WTC11 (cell line): ENCODE measurements around the gene SEMA3D. TPM values are rescaled to one million over a fixed set of nuclear protein-coding genes. Genes with fewer than 3 reads are reported as not detected.

Experiments
- ATAC-seq: fragments of 200-7000 bp; cut with Tn5 transposase; 2 replicates; pipeline ENCODE4 v1.10.0; 2021; ENCODE audit warnings: mild to moderate bottlenecking, moderate library complexity
- CTCF ChIA-PET: fragments of 300-600 bp; sonication (Branson Sonifier 250); formaldehyde crosslinking; loops from one replicate; lab custom pipeline; 2021; ENCODE audit warnings: antibody characterized with exemption; lab: Charles Lee
- POLR2A ChIA-PET: fragments of 350-600 bp; sonication (Branson Sonifier 250); formaldehyde crosslinking; loops from one replicate; lab custom pipeline; 2021; ENCODE audit warnings: antibody characterized with exemption; lab: Charles Lee
- DNase-seq: peaks from one replicate; pipeline ENCODE4 v3.0.0; 2021; ENCODE audit warnings: low spot score
- H3K27ac Mint-ChIP-seq: 2 replicates; pipeline ENCODE4 v1.8.0; 2021; ENCODE audit warnings: mixed read lengths
- H3K27me3 Mint-ChIP-seq: 2 replicates; pipeline ENCODE4 v1.8.0; 2021; ENCODE audit warnings: low read depth, mild to moderate bottlenecking, moderate library complexity, mixed read lengths
- H3K36me3 Mint-ChIP-seq: 2 replicates; pipeline ENCODE4 v1.8.0; 2021; ENCODE audit warnings: mixed read lengths
- H3K4me1 Mint-ChIP-seq: 2 replicates; pipeline ENCODE4 v1.8.0; 2022; ENCODE audit warnings: mixed read lengths
- H3K4me3 Mint-ChIP-seq: 2 replicates; pipeline ENCODE4 v1.8.0; 2021; ENCODE audit warnings: mild to moderate bottlenecking, moderate library complexity, mixed read lengths
- H3K9me3 Mint-ChIP-seq: 2 replicates; pipeline ENCODE4 v1.8.0; 2021; ENCODE audit warnings: mixed read lengths
- JAZF1 ChIP-seq: fragments of 250-450 bp; sonication (Bioruptor Pico); IDR thresholded peaks from 2 replicates; pipeline ENCODE4 v1.9.0; 2021; ENCODE audit warnings: moderate library complexity, mild to moderate bottlenecking, inconsistent platforms
- NFATC4 ChIP-seq: fragments of 250-450 bp; sonication (Bioruptor Pico); IDR thresholded peaks from 2 replicates; pipeline ENCODE4 v1.9.0; 2021; ENCODE audit warnings: mild to moderate bottlenecking
- SOX15 ChIP-seq: fragments of 250-450 bp; sonication (Bioruptor Pico); IDR thresholded peaks from 2 replicates; pipeline ENCODE4 v1.9.0; 2021; ENCODE audit warnings: mild to moderate bottlenecking
- TCF7 ChIP-seq: sonication (generic); formaldehyde crosslinking; IDR thresholded peaks from 2 replicates; pipeline ENCODE4 v1.8.0; 2022; ENCODE audit warnings: mild to moderate bottlenecking, low read depth, missing genetic modification reagents, moderate library complexity
- total RNA-seq: library from RNA; stranded (reverse); gene quantifications from 3 replicates; pipeline ENCODE4 v1.2.3, GENCODE V29; 2021
- TF ChIP-seq, protein P1 (sequence below): fragments of 250-450 bp; sonication (Bioruptor Pico); IDR thresholded peaks from 2 replicates; pipeline ENCODE4 v1.9.0; 2021; ENCODE audit warnings: mild to moderate bottlenecking, borderline replicate concordance
- TF ChIP-seq, protein P2 (sequence below): sonication (generic); formaldehyde crosslinking; IDR thresholded peaks from 2 replicates; pipeline ENCODE4 v1.8.1; 2023; ENCODE audit warnings: mild to moderate bottlenecking, missing genetic modification reagents, moderate library complexity
- TF ChIP-seq, protein P3 (sequence below): sonication (generic); formaldehyde crosslinking; IDR thresholded peaks from 2 replicates; pipeline ENCODE4 v1.8.0; 2023; ENCODE audit warnings: missing genetic modification reagents, mild to moderate bottlenecking, borderline replicate concordance
- TF ChIP-seq, protein P4 (sequence below): sonication (generic); formaldehyde crosslinking; IDR thresholded peaks from 2 replicates; pipeline ENCODE4 v1.8.0; 2022; ENCODE audit warnings: missing genetic modification reagents
- TF ChIP-seq, protein P5 (sequence below): sonication (generic); formaldehyde crosslinking; IDR thresholded peaks from 2 replicates; pipeline ENCODE4 v1.8.0; 2022; ENCODE audit warnings: mild to moderate bottlenecking, missing genetic modification reagents
- TF ChIP-seq, protein P6 (sequence below): fragments of 250-450 bp; sonication (Bioruptor Pico); IDR thresholded peaks from 2 replicates; pipeline ENCODE4 v2.1.2; 2022; ENCODE audit warnings: mild to moderate bottlenecking, moderate library complexity
- TF ChIP-seq, protein P7 (sequence below): sonication (generic); formaldehyde crosslinking; IDR thresholded peaks from 2 replicates; pipeline ENCODE4 v1.8.1; 2022; ENCODE audit warnings: mild to moderate bottlenecking, missing genetic modification reagents, moderate library complexity, borderline replicate concordance
- TF ChIP-seq, protein P8 (sequence below): sonication (generic); formaldehyde crosslinking; IDR thresholded peaks from 2 replicates; pipeline ENCODE4 v1.8.0; 2023; ENCODE audit warnings: missing genetic modification reagents

SEMA3D gene
- total RNA-seq, 1 experiment from 2014 or later, result 3.8 TPM

DNA sequence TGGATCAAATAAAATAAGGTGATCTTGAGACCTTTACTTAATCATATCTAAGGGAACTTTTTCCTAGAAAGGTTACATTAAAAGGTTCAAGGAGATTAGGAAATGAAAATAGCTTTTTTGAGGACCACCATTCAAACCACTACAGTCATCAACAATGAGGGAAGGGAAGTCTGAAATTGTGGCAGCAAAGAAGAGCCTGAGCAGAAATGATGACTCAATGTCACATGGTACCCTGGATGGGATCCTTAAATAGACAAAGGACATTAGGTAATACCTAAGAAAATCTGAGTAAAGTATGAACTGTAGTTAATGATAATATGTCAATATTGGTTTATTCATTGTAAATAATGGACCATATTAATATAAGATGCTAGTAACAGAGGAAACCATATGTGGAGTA lies 236.0 kb downstream of the SEMA3D start:
- no peaks in the 10 kb centered on the region for H3K27me3 Mint-ChIP-seq

More for the DNA sequence above, 236.0 kb downstream of the SEMA3D start:
- TF ChIP-seq, protein P1, sequence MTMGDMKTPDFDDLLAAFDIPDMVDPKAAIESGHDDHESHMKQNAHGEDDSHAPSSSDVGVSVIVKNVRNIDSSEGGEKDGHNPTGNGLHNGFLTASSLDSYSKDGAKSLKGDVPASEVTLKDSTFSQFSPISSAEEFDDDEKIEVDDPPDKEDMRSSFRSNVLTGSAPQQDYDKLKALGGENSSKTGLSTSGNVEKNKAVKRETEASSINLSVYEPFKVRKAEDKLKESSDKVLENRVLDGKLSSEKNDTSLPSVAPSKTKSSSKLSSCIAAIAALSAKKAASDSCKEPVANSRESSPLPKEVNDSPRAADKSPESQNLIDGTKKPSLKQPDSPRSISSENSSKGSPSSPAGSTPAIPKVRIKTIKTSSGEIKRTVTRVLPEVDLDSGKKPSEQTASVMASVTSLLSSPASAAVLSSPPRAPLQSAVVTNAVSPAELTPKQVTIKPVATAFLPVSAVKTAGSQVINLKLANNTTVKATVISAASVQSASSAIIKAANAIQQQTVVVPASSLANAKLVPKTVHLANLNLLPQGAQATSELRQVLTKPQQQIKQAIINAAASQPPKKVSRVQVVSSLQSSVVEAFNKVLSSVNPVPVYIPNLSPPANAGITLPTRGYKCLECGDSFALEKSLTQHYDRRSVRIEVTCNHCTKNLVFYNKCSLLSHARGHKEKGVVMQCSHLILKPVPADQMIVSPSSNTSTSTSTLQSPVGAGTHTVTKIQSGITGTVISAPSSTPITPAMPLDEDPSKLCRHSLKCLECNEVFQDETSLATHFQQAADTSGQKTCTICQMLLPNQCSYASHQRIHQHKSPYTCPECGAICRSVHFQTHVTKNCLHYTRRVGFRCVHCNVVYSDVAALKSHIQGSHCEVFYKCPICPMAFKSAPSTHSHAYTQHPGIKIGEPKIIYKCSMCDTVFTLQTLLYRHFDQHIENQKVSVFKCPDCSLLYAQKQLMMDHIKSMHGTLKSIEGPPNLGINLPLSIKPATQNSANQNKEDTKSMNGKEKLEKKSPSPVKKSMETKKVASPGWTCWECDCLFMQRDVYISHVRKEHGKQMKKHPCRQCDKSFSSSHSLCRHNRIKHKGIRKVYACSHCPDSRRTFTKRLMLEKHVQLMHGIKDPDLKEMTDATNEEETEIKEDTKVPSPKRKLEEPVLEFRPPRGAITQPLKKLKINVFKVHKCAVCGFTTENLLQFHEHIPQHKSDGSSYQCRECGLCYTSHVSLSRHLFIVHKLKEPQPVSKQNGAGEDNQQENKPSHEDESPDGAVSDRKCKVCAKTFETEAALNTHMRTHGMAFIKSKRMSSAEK, result no peak
- TF ChIP-seq, protein P2, sequence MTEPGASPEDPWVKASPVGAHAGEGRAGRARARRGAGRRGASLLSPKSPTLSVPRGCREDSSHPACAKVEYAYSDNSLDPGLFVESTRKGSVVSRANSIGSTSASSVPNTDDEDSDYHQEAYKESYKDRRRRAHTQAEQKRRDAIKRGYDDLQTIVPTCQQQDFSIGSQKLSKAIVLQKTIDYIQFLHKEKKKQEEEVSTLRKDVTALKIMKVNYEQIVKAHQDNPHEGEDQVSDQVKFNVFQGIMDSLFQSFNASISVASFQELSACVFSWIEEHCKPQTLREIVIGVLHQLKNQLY (CRISPR knock-in tag), result no peak
- TF ChIP-seq, protein P3, sequence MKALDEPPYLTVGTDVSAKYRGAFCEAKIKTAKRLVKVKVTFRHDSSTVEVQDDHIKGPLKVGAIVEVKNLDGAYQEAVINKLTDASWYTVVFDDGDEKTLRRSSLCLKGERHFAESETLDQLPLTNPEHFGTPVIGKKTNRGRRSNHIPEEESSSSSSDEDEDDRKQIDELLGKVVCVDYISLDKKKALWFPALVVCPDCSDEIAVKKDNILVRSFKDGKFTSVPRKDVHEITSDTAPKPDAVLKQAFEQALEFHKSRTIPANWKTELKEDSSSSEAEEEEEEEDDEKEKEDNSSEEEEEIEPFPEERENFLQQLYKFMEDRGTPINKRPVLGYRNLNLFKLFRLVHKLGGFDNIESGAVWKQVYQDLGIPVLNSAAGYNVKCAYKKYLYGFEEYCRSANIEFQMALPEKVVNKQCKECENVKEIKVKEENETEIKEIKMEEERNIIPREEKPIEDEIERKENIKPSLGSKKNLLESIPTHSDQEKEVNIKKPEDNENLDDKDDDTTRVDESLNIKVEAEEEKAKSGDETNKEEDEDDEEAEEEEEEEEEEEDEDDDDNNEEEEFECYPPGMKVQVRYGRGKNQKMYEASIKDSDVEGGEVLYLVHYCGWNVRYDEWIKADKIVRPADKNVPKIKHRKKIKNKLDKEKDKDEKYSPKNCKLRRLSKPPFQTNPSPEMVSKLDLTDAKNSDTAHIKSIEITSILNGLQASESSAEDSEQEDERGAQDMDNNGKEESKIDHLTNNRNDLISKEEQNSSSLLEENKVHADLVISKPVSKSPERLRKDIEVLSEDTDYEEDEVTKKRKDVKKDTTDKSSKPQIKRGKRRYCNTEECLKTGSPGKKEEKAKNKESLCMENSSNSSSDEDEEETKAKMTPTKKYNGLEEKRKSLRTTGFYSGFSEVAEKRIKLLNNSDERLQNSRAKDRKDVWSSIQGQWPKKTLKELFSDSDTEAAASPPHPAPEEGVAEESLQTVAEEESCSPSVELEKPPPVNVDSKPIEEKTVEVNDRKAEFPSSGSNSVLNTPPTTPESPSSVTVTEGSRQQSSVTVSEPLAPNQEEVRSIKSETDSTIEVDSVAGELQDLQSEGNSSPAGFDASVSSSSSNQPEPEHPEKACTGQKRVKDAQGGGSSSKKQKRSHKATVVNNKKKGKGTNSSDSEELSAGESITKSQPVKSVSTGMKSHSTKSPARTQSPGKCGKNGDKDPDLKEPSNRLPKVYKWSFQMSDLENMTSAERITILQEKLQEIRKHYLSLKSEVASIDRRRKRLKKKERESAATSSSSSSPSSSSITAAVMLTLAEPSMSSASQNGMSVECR, result no peak
- TF ChIP-seq, protein P4, sequence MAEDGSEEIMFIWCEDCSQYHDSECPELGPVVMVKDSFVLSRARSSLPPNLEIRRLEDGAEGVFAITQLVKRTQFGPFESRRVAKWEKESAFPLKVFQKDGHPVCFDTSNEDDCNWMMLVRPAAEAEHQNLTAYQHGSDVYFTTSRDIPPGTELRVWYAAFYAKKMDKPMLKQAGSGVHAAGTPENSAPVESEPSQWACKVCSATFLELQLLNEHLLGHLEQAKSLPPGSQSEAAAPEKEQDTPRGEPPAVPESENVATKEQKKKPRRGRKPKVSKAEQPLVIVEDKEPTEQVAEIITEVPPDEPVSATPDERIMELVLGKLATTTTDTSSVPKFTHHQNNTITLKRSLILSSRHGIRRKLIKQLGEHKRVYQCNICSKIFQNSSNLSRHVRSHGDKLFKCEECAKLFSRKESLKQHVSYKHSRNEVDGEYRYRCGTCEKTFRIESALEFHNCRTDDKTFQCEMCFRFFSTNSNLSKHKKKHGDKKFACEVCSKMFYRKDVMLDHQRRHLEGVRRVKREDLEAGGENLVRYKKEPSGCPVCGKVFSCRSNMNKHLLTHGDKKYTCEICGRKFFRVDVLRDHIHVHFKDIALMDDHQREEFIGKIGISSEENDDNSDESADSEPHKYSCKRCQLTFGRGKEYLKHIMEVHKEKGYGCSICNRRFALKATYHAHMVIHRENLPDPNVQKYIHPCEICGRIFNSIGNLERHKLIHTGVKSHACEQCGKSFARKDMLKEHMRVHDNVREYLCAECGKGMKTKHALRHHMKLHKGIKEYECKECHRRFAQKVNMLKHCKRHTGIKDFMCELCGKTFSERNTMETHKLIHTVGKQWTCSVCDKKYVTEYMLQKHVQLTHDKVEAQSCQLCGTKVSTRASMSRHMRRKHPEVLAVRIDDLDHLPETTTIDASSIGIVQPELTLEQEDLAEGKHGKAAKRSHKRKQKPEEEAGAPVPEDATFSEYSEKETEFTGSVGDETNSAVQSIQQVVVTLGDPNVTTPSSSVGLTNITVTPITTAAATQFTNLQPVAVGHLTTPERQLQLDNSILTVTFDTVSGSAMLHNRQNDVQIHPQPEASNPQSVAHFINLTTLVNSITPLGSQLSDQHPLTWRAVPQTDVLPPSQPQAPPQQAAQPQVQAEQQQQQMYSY (CRISPR knock-in tag), result no peak
- TF ChIP-seq NFATC4 (CRISPR knock-in tag), result no peak
- TF ChIP-seq, protein P5, sequence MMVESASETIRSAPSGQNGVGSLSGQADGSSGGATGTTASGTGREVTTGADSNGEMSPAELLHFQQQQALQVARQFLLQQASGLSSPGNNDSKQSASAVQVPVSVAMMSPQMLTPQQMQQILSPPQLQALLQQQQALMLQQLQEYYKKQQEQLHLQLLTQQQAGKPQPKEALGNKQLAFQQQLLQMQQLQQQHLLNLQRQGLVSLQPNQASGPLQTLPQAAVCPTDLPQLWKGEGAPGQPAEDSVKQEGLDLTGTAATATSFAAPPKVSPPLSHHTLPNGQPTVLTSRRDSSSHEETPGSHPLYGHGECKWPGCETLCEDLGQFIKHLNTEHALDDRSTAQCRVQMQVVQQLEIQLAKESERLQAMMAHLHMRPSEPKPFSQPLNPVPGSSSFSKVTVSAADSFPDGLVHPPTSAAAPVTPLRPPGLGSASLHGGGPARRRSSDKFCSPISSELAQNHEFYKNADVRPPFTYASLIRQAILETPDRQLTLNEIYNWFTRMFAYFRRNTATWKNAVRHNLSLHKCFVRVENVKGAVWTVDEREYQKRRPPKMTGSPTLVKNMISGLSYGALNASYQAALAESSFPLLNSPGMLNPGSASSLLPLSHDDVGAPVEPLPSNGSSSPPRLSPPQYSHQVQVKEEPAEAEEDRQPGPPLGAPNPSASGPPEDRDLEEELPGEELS, result no peak
- TF ChIP-seq JAZF1 (CRISPR knock-in tag), result no peak
- TF ChIP-seq, protein P6, sequence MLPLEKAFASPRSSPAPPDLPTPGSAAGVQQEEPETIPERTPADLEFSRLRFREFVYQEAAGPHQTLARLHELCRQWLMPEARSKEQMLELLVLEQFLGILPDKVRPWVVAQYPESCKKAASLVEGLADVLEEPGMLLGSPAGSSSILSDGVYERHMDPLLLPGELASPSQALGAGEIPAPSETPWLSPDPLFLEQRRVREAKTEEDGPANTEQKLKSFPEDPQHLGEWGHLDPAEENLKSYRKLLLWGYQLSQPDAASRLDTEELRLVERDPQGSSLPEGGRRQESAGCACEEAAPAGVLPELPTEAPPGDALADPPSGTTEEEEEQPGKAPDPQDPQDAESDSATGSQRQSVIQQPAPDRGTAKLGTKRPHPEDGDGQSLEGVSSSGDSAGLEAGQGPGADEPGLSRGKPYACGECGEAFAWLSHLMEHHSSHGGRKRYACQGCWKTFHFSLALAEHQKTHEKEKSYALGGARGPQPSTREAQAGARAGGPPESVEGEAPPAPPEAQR (CRISPR knock-in tag), result no peak
- TF ChIP-seq SOX15 (CRISPR knock-in tag), result no peak
- TF ChIP-seq, protein P7, sequence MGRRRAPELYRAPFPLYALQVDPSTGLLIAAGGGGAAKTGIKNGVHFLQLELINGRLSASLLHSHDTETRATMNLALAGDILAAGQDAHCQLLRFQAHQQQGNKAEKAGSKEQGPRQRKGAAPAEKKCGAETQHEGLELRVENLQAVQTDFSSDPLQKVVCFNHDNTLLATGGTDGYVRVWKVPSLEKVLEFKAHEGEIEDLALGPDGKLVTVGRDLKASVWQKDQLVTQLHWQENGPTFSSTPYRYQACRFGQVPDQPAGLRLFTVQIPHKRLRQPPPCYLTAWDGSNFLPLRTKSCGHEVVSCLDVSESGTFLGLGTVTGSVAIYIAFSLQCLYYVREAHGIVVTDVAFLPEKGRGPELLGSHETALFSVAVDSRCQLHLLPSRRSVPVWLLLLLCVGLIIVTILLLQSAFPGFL (CRISPR knock-in tag), result no peak
- TF ChIP-seq TCF7 (CRISPR knock-in tag), result no peak
- TF ChIP-seq, protein P8, sequence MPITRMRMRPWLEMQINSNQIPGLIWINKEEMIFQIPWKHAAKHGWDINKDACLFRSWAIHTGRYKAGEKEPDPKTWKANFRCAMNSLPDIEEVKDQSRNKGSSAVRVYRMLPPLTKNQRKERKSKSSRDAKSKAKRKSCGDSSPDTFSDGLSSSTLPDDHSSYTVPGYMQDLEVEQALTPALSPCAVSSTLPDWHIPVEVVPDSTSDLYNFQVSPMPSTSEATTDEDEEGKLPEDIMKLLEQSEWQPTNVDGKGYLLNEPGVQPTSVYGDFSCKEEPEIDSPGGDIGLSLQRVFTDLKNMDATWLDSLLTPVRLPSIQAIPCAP (CRISPR knock-in tag), result no peak
- TF ChIP-seq, all 79 proteins: peak for 0
- no peak for ATAC-seq
- peaks cover 14% of the 10 kb centered on the region for H3K4me1 Mint-ChIP-seq
- DNase-seq, result no peak
- no peak overlapping the region for H3K4me3 Mint-ChIP-seq
- ChIA-PET POLR2A (no interaction called here), CTCF (no interaction called here)
- no peaks in the 10 kb centered on the region for H3K36me3 Mint-ChIP-seq
- no peak overlapping the region for H3K27ac Mint-ChIP-seq
- H3K9me3 Mint-ChIP-seq, result peaks cover 10% of the 10 kb centered on the region
